Fibroblast of lung (primary cell): ENCODE measurements around the gene NIPSNAP2. TPM values are rescaled to one million over a fixed set of nuclear protein-coding genes. Genes with fewer than 3 reads are reported as not detected.
"Not testable (repeated sequence)": the region's sequence is repeated elsewhere in the genome, so short reads cannot be mapped to it uniquely, and the experiment has no call there.

Experiments
- DNase-seq, 2 donors: peaks; one replicate each; pipeline versions ENCODE4 v3.0.0 to v3.0.0-alpha.2; 2010; ENCODE audit warnings: low read depth in 2 of 2
- H2AFZ ChIP-seq: 2 replicates; pipeline ENCODE4 v1.5.1; 2012; ENCODE audit warnings: low read length, control low read depth, inconsistent platforms
- H3K27ac ChIP-seq: 2 replicates; pipeline ENCODE4 v1.5.1; 2011; ENCODE audit warnings: low read length, control low read depth; ENCODE audit not compliant: insufficient read depth
- H3K27me3 ChIP-seq: 2 replicates; pipeline ENCODE4 v1.5.1; 2011; ENCODE audit warnings: mild to moderate bottlenecking, low read length; ENCODE audit not compliant: control insufficient read depth, insufficient read depth
- H3K36me3 ChIP-seq: 2 replicates; pipeline ENCODE4 v1.5.1; 2011; ENCODE audit warnings: low read length; ENCODE audit not compliant: control insufficient read depth, insufficient read depth
- H3K4me1 ChIP-seq: 2 replicates; pipeline ENCODE4 v1.5.1; 2011; ENCODE audit warnings: low read length; ENCODE audit not compliant: control insufficient read depth, insufficient read depth; ENCODE audit errors: extremely low read depth
- H3K4me2 ChIP-seq: 2 replicates; pipeline ENCODE4 v1.5.1; 2011; ENCODE audit warnings: low read length, control low read depth; ENCODE audit not compliant: insufficient read depth; ENCODE audit errors: extremely low read depth
- H3K4me3 ChIP-seq, 4 experiments: fragments of 200-600 bp in 1 of 4; sonication (generic) in 1 of 4; replicated peaks in 1 of 4; 2 replicates each; pipeline ENCODE4 v1.5.1; 2011 to 2016; ENCODE audit warnings: low read length in 4 of 4, low read depth in 3 of 4, mild to moderate bottlenecking in 3 of 4, control low read depth in 2 of 4, inconsistent platforms in 1 of 4, mixed read lengths in 1 of 4; ENCODE audit not compliant: insufficient read depth in 1 of 4; ENCODE audit errors: control extremely low read depth in 1 of 4
- H3K79me2 ChIP-seq: 2 replicates; pipeline ENCODE4 v1.5.1; 2012; ENCODE audit warnings: mild to moderate bottlenecking, low read length, inconsistent platforms; ENCODE audit not compliant: control insufficient read depth, insufficient read depth
- H3K9ac ChIP-seq: 2 replicates; pipeline ENCODE4 v1.5.1; 2011; ENCODE audit warnings: mild to moderate bottlenecking, low read length, control low read depth; ENCODE audit not compliant: insufficient read depth
- H3K9me3 ChIP-seq: 2 replicates; pipeline ENCODE4 v1.5.1; 2012; ENCODE audit warnings: low read depth, low read length; ENCODE audit not compliant: control insufficient read depth, insufficient read depth
- H4K20me1 ChIP-seq: 2 replicates; pipeline ENCODE4 v1.5.1; 2011; ENCODE audit warnings: low read length; ENCODE audit not compliant: control insufficient read depth, insufficient read depth; ENCODE audit errors: extremely low read depth
- EZH2 ChIP-seq: IDR thresholded peaks from 2 replicates; pipeline ENCODE4 v1.5.1; 2012; ENCODE audit warnings: low read length, control low read depth, mild to moderate bottlenecking; ENCODE audit errors: missing control alignments
- polyA plus RNA-seq, 2 donors: library from polyadenylated mRNA; depleted of rRNA in 1 of 2; stranded (reverse) in 1 of 2; unstranded in 1 of 2; fragments of >200 nt; gene quantifications; 2 replicates each; pipeline ENCODE4 v1.2.1, GENCODE V29; 2011 to 2012; ENCODE audit warnings: missing spikeins in 1 of 2
- total RNA-seq: library from RNA; depleted of rRNA; stranded (reverse); fragments of >200 nt; gene quantifications from 2 replicates; pipeline ENCODE4 v1.2.1, GENCODE V29; 2014
- TF ChIP-seq, protein P1 (sequence below), 2 donors: IDR thresholded peaks in 1 of 2; conservative IDR thresholded peaks in 1 of 2; 1 replicate in 1 of 2; 2 replicates in 1 of 2; pipeline ENCODE4 v1.5.1; 2011 to 2012; ENCODE audit warnings: low read length in 2 of 2, control low read depth in 1 of 2, inconsistent platforms in 1 of 2, low read depth in 1 of 2, mild to moderate bottlenecking in 1 of 2

NIPSNAP2 gene
- total and polyA plus RNA-seq, 2 donors (not counting 1 experiment from before 2014, with no cell fraction given), result 42.4 to 65.0 TPM

DNA sequence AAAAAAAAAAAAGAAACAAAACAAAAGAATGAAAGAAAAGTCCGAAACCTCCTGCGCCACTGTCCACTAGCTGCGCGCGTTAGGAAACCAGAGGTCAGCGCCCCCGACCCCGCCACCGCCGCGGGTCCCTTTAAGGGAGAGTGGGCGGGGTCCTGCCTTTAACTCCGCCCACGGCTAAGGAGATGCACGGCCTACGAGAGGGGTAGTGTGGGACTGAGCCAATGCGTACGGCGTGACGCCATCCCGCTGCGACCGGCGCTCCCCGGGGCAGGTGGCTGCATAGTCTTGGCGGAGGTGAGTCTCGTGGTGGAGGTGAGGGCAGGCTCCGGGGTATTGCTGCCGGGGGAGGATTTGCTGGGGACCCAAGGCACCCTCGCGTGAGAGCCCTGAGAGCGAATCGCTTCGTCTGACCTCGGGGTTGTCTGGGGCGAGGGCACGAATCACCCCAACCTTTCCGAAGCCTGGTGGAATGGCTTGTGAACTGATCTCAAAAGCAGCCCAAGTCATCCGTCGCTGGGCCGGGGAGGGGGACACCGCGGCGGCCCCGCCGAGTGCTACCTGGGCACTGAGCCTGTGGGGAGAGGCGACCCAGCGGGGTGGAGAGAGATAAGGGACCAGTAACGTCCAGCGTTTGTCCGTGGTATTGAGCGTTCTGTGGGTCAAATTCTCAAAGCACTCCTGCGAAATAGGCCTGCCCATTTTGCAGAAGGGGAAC, 12.6 kb upstream of the NIPSNAP2 start, which contains the start of gene MRPS17:
MRPS17 (plus strand) TSS at position 241 of the 715 bp plus-strand sequence. CDS start 1,319 bp downstream, outside the sequence.
- Histone ChIP-seq H3K27ac (peak within 1 kb of the TSS; percentile 63), H3K9me3 (no peaks in the 10 kb centered on the region), H3K79me2 (peaks cover 12% of the 10 kb centered on the region), H4K20me1 (no peaks in the 10 kb centered on the region), H3K36me3 (no peaks in the 10 kb centered on the region), H3K9ac (peak within 1 kb of the TSS; percentile 78), H3K4me3 (peak within 1 kb of the TSS; percentile 78 to 99 (median 85)), H3K27me3 (no peaks in the 10 kb centered on the region), H2AFZ (peak within 1 kb of the TSS; percentile 83), H3K4me1 (no peaks in the 10 kb centered on the region), H3K4me2 (peak within 1 kb of the TSS; percentile 73)
- peak; percentile 83 to 84 for DNase-seq
- TF ChIP-seq, protein P1, sequence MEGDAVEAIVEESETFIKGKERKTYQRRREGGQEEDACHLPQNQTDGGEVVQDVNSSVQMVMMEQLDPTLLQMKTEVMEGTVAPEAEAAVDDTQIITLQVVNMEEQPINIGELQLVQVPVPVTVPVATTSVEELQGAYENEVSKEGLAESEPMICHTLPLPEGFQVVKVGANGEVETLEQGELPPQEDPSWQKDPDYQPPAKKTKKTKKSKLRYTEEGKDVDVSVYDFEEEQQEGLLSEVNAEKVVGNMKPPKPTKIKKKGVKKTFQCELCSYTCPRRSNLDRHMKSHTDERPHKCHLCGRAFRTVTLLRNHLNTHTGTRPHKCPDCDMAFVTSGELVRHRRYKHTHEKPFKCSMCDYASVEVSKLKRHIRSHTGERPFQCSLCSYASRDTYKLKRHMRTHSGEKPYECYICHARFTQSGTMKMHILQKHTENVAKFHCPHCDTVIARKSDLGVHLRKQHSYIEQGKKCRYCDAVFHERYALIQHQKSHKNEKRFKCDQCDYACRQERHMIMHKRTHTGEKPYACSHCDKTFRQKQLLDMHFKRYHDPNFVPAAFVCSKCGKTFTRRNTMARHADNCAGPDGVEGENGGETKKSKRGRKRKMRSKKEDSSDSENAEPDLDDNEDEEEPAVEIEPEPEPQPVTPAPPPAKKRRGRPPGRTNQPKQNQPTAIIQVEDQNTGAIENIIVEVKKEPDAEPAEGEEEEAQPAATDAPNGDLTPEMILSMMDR (conservative IDR thresholded peaks at IDR 0.05 in 1 of 2, IDR thresholded peaks at IDR 0.05 in 1 of 2; ENCODE audit: low read depth in 1 of 2, low read length in 2 of 2), result no peak
- TF ChIP-seq EZH2, result no peak

DNA sequence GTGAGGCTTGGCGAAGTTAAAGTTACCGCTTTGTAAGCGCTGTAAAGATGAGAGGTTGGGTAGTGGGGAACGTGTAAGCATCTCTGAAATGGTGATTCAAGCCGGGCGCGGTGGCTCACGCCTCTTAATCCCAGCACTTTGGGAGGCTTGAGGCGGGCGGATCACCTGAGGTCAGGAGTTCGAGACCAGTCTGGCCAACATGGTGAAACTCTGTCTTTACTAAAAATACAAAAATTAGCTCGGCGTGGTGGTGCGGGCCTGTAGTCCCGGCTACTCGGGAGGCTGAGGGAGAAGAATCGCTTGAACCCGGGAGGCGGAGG, 12.1 kb upstream of the NIPSNAP2 start:
- H3K9ac ChIP-seq, result peak overlapping the region; percentile 78
- H3K9me3 ChIP-seq, DNase-seq, H3K4me1 ChIP-seq, H3K27me3 ChIP-seq, H3K36me3 ChIP-seq, H4K20me1 ChIP-seq: not testable (repeated sequence)
- peak overlapping the region; percentile 73 for H3K4me2 ChIP-seq
- peak overlapping the region; percentile 63 for H3K27ac ChIP-seq
- peak overlapping the region; percentile 78 to 99 (median 85) for H3K4me3 ChIP-seq
- H3K79me2 ChIP-seq, result peaks cover 12% of the 10 kb centered on the region
- H2AFZ ChIP-seq, result peak overlapping the region; percentile 83

DNA sequence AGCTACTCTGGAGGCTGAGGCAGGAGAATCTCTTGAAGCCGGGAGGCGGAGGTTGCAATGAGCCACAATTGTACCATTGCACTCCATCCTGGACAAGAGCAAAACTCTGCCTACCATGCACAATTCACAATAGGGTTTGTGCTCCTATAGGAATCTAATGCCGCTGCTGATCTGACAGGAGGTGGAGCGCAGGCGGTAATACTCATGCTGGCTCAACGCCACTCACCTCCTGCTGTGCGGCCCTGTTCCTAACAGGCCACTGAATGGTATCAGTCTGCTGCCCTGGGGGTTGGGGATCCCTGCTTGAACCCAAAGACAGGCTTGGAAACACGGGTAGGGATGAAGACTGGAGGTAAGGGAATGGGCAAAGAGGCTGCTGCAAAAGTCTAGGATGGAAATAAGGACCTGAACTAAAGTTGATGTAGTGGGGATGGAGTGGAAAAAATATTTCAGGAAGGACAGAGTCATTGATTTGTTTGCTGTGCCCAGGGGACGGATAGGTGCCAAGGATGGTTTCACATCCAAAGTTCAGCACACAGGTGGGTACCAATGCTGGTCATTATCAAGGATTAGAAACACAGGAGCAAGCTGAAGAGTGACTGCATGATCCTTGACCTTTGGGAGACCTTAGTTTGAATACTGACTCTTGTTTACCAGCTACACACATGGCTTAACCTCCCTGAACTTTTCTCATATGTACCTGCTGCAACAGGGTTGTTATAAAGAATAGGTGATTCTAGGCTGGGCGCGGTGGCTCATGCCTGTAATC, 10.5 kb upstream of the NIPSNAP2 start:
- no peak overlapping the region for H3K9ac ChIP-seq
- no peaks in the 10 kb centered on the region for H3K36me3 ChIP-seq
- no peak overlapping the region for H3K4me3 ChIP-seq
- peaks cover 12% of the 10 kb centered on the region for H3K79me2 ChIP-seq
- no peak overlapping the region for H2AFZ ChIP-seq
- DNase-seq, result no peak
- H3K9me3 ChIP-seq, result no peaks in the 10 kb centered on the region
- H3K4me1 ChIP-seq, result no peaks in the 10 kb centered on the region
- no peaks in the 10 kb centered on the region for H3K27me3 ChIP-seq
- H3K4me2 ChIP-seq, result no peak overlapping the region
- no peak overlapping the region for H3K27ac ChIP-seq
- no peak for TF ChIP-seq EZH2
- TF ChIP-seq, protein P1 (conservative IDR thresholded peaks at IDR 0.05 in 1 of 2, IDR thresholded peaks at IDR 0.05 in 1 of 2; ENCODE audit: low read depth in 1 of 2, low read length in 2 of 2), result no peak
- no peaks in the 10 kb centered on the region for H4K20me1 ChIP-seq
